Measurements from ENCODE around the gene JAM2. TPM values are rescaled to one million over a fixed set of nuclear protein-coding genes. Genes with fewer than 3 reads are reported as not detected.

JAM2 gene
- total RNA-seq, 1 experiment from 2014 or later: 0.15 TPM

DNA sequence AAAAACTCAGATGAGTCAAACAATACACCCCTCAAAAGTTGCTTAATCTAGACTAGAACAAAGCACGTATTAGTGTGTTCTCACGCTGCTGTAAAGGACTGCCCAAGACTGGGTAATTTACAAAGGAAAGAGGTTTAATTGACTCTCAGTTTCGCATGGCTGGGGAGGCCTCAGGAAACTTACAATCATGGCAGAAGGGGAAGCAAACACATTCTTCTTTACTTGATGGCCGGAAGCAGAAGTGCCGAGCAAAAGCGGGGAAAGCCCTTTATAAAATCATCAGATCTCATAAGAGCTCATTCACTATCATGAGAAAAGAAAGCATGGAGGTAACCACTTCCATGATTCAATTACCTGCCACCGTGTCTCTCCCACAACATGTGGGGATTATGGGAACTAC, 10.1 kb downstream of the JAM2 start:
- no peak for TF ChIP-seq JUND (IDR thresholded peaks at IDR 0.05)
- TF ChIP-seq, protein P1, sequence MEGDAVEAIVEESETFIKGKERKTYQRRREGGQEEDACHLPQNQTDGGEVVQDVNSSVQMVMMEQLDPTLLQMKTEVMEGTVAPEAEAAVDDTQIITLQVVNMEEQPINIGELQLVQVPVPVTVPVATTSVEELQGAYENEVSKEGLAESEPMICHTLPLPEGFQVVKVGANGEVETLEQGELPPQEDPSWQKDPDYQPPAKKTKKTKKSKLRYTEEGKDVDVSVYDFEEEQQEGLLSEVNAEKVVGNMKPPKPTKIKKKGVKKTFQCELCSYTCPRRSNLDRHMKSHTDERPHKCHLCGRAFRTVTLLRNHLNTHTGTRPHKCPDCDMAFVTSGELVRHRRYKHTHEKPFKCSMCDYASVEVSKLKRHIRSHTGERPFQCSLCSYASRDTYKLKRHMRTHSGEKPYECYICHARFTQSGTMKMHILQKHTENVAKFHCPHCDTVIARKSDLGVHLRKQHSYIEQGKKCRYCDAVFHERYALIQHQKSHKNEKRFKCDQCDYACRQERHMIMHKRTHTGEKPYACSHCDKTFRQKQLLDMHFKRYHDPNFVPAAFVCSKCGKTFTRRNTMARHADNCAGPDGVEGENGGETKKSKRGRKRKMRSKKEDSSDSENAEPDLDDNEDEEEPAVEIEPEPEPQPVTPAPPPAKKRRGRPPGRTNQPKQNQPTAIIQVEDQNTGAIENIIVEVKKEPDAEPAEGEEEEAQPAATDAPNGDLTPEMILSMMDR (IDR thresholded peaks at IDR 0.05 in 2 of 3, conservative IDR thresholded peaks at IDR 0.05 in 1 of 3; ENCODE audit: borderline replicate concordance in 1 of 3, insufficient read depth in 1 of 3, low read depth in 2 of 3, low read length in 2 of 3): no peak
- no peaks in the 10 kb centered on the region for H3K9me2 ChIP-seq (ENCODE audit: insufficient read depth)

DNA sequence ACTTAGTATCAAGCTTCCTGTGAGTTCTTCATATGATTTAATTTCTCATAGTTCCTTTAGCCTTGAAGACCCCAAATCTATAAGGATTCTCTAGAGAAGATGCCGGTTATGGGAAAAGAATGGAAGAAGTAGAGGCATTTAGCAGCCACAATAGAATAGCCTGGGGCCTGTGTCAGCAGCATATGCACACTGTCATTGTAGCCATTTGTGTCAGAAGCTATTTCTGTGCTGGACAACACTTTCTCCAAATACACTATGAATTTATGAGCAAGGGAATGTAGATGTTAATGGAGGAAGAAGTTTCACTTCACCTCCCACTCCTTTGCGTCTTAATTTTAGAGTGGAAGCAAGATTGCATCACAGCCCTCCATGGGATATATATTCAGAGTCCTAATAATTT, 17.4 kb downstream of the JAM2 start:
- Histone ChIP-seq H3K9me2 (ENCODE audit: insufficient read depth) (no peaks in the 10 kb centered on the region), H3K4me3 (replicated peaks in 1 of 2; ENCODE audit: low read depth in 1 of 2, low read length in 2 of 2) (no peak overlapping the region), H3K36me3 (ENCODE audit: control insufficient read depth in 1 of 2, insufficient read depth in 2 of 2, low read length in 2 of 2) (no peaks in the 10 kb centered on the region), H3K4me1 (ENCODE audit: control insufficient read depth in 1 of 2, insufficient read depth in 2 of 2, low read length in 2 of 2) (no peaks in the 10 kb centered on the region), H4K20me1 (ENCODE audit: insufficient read depth) (no peaks in the 10 kb centered on the region), H2AFZ (ENCODE audit: low read depth, low read length, poor library complexity, severe bottlenecking) (no peak overlapping the region), H3K79me2 (ENCODE audit: insufficient read depth, low read length) (no peaks in the 10 kb centered on the region), H3K9me3 (ENCODE audit: control insufficient read depth in 1 of 2, insufficient read depth in 1 of 2, low read depth in 1 of 2, low read length in 2 of 2) (no peaks in the 10 kb centered on the region), H3K27me3 (ENCODE audit: insufficient read depth, low read length) (no peaks in the 10 kb centered on the region), H3K27ac (ENCODE audit: low read depth, low read length) (no peak overlapping the region), H3K9ac (ENCODE audit: low read length) (no peak overlapping the region), H3K4me2 (ENCODE audit: low read length) (no peak overlapping the region)
- ChIA-PET RAD21 (ENCODE audit: low non-redundant PET in 1 of 2, low total read pairs in 2 of 2, uncharacterized antibody in 2 of 2, unreplicated experiment in 2 of 2) (no interaction called here), CTCF (no interaction called here), POLR2A (no interaction called here)
- no peak for ATAC-seq
- intact Hi-C loops (cut with micrococcal nuclease): no loop called here
- DNase-seq (ENCODE audit: low read depth, low spot score): no peak
- BruUV-seq (replicated peaks): no TSS peak
- TF ChIP-seq SIN3A (IDR thresholded peaks at IDR 0.05; ENCODE audit: low read depth): no peak
- no peak for TF ChIP-seq ZNF274 (IDR thresholded peaks at IDR 0.05; ENCODE audit: low read depth, low read length)
- no peak for TF ChIP-seq FOSL1 (IDR thresholded peaks at IDR 0.05; ENCODE audit: low read depth)
- TF ChIP-seq YY1 (IDR thresholded peaks at IDR 0.05; ENCODE audit: extremely low read depth, insufficient replicate concordance, low read depth, low read length): no peak
- TF ChIP-seq CEBPB (IDR thresholded peaks at IDR 0.05; ENCODE audit: low read depth): no peak
- no peak for TF ChIP-seq TCF7L2 (IDR thresholded peaks at IDR 0.05; ENCODE audit: borderline replicate concordance, extremely low read depth, insufficient read depth, insufficient read length)
- no peak for TF ChIP-seq ELF1 (IDR thresholded peaks at IDR 0.05; ENCODE audit: borderline replicate concordance, low read depth)
- TF ChIP-seq POLR2A (IDR thresholded peaks at IDR 0.05; ENCODE audit: borderline replicate concordance, extremely low read depth, insufficient read depth, insufficient read length): no peak
- TF ChIP-seq, protein P2, sequence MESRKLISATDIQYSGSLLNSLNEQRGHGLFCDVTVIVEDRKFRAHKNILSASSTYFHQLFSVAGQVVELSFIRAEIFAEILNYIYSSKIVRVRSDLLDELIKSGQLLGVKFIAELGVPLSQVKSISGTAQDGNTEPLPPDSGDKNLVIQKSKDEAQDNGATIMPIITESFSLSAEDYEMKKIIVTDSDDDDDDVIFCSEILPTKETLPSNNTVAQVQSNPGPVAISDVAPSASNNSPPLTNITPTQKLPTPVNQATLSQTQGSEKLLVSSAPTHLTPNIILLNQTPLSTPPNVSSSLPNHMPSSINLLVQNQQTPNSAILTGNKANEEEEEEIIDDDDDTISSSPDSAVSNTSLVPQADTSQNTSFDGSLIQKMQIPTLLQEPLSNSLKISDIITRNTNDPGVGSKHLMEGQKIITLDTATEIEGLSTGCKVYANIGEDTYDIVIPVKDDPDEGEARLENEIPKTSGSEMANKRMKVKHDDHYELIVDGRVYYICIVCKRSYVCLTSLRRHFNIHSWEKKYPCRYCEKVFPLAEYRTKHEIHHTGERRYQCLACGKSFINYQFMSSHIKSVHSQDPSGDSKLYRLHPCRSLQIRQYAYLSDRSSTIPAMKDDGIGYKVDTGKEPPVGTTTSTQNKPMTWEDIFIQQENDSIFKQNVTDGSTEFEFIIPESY (IDR thresholded peaks at IDR 0.05; ENCODE audit: extremely low read depth, insufficient replicate concordance, low read length): no peak
- TF ChIP-seq, protein P3, sequence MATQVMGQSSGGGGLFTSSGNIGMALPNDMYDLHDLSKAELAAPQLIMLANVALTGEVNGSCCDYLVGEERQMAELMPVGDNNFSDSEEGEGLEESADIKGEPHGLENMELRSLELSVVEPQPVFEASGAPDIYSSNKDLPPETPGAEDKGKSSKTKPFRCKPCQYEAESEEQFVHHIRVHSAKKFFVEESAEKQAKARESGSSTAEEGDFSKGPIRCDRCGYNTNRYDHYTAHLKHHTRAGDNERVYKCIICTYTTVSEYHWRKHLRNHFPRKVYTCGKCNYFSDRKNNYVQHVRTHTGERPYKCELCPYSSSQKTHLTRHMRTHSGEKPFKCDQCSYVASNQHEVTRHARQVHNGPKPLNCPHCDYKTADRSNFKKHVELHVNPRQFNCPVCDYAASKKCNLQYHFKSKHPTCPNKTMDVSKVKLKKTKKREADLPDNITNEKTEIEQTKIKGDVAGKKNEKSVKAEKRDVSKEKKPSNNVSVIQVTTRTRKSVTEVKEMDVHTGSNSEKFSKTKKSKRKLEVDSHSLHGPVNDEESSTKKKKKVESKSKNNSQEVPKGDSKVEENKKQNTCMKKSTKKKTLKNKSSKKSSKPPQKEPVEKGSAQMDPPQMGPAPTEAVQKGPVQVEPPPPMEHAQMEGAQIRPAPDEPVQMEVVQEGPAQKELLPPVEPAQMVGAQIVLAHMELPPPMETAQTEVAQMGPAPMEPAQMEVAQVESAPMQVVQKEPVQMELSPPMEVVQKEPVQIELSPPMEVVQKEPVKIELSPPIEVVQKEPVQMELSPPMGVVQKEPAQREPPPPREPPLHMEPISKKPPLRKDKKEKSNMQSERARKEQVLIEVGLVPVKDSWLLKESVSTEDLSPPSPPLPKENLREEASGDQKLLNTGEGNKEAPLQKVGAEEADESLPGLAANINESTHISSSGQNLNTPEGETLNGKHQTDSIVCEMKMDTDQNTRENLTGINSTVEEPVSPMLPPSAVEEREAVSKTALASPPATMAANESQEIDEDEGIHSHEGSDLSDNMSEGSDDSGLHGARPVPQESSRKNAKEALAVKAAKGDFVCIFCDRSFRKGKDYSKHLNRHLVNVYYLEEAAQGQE (IDR thresholded peaks at IDR 0.05; ENCODE audit: low read depth): no peak
- TF ChIP-seq RAD21 (IDR thresholded peaks at IDR 0.05; ENCODE audit: low read depth): no peak
- TF ChIP-seq EGR1 (IDR thresholded peaks at IDR 0.05; ENCODE audit: low read depth): no peak

More for the DNA sequence above, 10.1 kb downstream of the JAM2 start:
- no TSS peak for BruUV-seq (replicated peaks)
- Histone ChIP-seq H3K4me2 (ENCODE audit: low read length) (no peak overlapping the region), H3K9ac (ENCODE audit: low read length) (no peak overlapping the region), H3K4me1 (ENCODE audit: control insufficient read depth in 1 of 2, insufficient read depth in 2 of 2, low read length in 2 of 2) (no peaks in the 10 kb centered on the region), H3K36me3 (ENCODE audit: control insufficient read depth in 1 of 2, insufficient read depth in 2 of 2, low read length in 2 of 2) (no peaks in the 10 kb centered on the region), H3K79me2 (ENCODE audit: insufficient read depth, low read length) (no peaks in the 10 kb centered on the region), H3K4me3 (replicated peaks in 1 of 2; ENCODE audit: low read depth in 1 of 2, low read length in 2 of 2) (no peak overlapping the region), H4K20me1 (ENCODE audit: insufficient read depth) (no peaks in the 10 kb centered on the region), H3K27ac (ENCODE audit: low read depth, low read length) (no peak overlapping the region), H3K9me3 (ENCODE audit: control insufficient read depth in 1 of 2, insufficient read depth in 1 of 2, low read depth in 1 of 2, low read length in 2 of 2) (no peaks in the 10 kb centered on the region), H2AFZ (ENCODE audit: low read depth, low read length, poor library complexity, severe bottlenecking) (no peak overlapping the region), H3K27me3 (ENCODE audit: insufficient read depth, low read length) (no peaks in the 10 kb centered on the region)
- intact Hi-C loops (cut with micrococcal nuclease): no loop called here
- no peak for ATAC-seq
- ChIA-PET RAD21 (ENCODE audit: low non-redundant PET in 1 of 2, low total read pairs in 2 of 2, uncharacterized antibody in 2 of 2, unreplicated experiment in 2 of 2) (no interaction called here), POLR2A (no interaction called here), CTCF (no interaction called here)
- DNase-seq (ENCODE audit: low read depth, low spot score): no peak

All from HCT116 (cell line).